Keratinocyte (primary cell): ENCODE measurements around the gene KLHL5.

Experiments
- CTCF ChIP-seq, 3 experiments: IDR thresholded peaks in 1 of 3; conservative IDR thresholded peaks in 1 of 3; optimal IDR thresholded peaks in 1 of 3; 2 replicates in 2 of 3; 3 replicates in 1 of 3; pipeline versions ENCODE3 to v1.5.1; 2011; ENCODE audit warnings: low read length in 3 of 3, mild to moderate bottlenecking in 3 of 3, moderate library complexity in 2 of 3, control low read depth in 1 of 3, inconsistent platforms in 1 of 3; ENCODE audit not compliant: insufficient read depth in 2 of 3; ENCODE audit errors: extremely low read depth in 1 of 3
- EZH2 ChIP-seq: IDR thresholded peaks from one replicate; pipeline ENCODE4 v1.6.1; 2012; ENCODE audit warnings: inconsistent platforms, mild to moderate bottlenecking, low read length, moderate library complexity

GRCh38 chr4:39030725-39031124 lies 31.3 kb upstream of the KLHL5 start:
- TF ChIP-seq CTCF (optimal IDR thresholded peaks at IDR 0.05 in 1 of 3, IDR thresholded peaks at IDR 0.05 in 1 of 3, conservative IDR thresholded peaks at IDR 0.05 in 1 of 3; ENCODE audit: extremely low read depth in 1 of 3, insufficient read depth in 2 of 3, low read length in 3 of 3) (no peak), EZH2 (no peak)
